ENCODE results near the gene OTUD5.

OTUD5 gene

DNA sequence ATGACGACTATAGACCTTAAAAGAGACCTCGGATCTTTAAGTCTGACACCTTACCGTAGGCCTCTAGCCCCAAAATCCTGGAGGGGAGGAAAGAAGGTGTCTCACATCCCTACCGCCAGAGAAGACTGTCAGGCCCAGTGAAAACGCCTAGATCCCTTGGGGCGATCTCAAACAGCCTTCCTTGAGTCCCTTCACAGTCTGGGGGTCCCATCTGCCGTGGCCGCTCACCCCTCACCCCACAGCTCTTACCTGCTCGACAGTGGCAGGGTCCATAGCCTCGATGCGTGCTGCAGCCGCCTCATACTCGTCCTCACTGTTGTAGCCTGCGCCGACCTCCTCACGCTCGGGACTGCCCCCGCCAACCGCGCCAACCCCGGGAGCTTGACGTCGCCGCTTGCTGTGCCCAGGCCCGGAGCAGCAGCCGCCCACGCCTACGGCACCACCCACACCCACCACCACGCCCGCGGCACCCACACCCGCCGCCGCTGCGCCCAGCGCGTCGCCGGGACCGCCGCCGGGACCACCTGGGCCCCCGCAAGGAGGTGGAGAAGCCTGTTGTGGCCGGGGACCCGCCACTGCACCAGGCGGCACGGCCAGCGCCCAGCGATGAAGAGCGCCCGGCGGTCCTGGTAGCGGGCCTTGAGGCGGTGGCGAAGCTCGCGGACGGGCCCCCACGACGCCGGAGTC, 536 bp downstream of the OTUD5 start:
- Mint-ChIP-seq H3K4me3 (peak overlapping the region; percentile 81), H3K36me3 (ENCODE audit: low read depth) (peaks cover 21% of the 10 kb centered on the region), H3K27me3 (ENCODE audit: low read depth, poor library complexity) (peaks cover 3% of the 10 kb centered on the region), H3K4me1 (peaks cover 50% of the 10 kb centered on the region), H3K27ac (no peak overlapping the region), H3K9me3 (peaks cover 46% of the 10 kb centered on the region)
- TF ChIP-seq, protein P1, sequence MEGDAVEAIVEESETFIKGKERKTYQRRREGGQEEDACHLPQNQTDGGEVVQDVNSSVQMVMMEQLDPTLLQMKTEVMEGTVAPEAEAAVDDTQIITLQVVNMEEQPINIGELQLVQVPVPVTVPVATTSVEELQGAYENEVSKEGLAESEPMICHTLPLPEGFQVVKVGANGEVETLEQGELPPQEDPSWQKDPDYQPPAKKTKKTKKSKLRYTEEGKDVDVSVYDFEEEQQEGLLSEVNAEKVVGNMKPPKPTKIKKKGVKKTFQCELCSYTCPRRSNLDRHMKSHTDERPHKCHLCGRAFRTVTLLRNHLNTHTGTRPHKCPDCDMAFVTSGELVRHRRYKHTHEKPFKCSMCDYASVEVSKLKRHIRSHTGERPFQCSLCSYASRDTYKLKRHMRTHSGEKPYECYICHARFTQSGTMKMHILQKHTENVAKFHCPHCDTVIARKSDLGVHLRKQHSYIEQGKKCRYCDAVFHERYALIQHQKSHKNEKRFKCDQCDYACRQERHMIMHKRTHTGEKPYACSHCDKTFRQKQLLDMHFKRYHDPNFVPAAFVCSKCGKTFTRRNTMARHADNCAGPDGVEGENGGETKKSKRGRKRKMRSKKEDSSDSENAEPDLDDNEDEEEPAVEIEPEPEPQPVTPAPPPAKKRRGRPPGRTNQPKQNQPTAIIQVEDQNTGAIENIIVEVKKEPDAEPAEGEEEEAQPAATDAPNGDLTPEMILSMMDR (IDR thresholded peaks at IDR 0.05) = no peak
- peak; percentile 31 for DNase-seq

DNA sequence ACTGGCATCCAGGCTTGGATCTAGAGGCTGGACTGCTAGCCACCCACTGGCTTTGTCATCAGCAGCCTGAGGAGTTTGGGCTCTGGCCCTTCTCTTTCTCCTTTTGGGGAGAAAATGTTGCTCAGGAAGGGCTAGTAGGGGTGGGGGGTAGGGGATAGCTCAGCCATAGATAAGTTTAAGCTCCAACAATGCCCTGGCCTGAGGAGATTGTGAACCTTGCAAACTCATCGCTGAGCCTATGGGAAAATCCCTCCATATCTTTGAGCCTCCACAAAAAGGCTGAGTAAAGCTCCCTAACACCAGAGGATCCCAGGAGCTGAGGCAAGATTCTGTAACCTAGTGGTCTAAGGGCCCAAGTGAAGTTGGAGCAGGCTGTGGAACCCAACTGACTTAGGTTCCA, 8.8 kb downstream of the OTUD5 start:
- Mint-ChIP-seq H3K4me1 (peaks cover 1% of the 10 kb centered on the region), H3K27ac (no peak overlapping the region), H3K4me3 (no peak overlapping the region), H3K27me3 (ENCODE audit: low read depth, poor library complexity) (peaks cover under 1% of the 10 kb centered on the region), H3K9me3 (peaks cover 17% of the 10 kb centered on the region), H3K36me3 (ENCODE audit: low read depth) (peaks cover 23% of the 10 kb centered on the region)
- TF ChIP-seq, protein P1 (IDR thresholded peaks at IDR 0.05) = no peak
- DNase-seq = no peak

DNA sequence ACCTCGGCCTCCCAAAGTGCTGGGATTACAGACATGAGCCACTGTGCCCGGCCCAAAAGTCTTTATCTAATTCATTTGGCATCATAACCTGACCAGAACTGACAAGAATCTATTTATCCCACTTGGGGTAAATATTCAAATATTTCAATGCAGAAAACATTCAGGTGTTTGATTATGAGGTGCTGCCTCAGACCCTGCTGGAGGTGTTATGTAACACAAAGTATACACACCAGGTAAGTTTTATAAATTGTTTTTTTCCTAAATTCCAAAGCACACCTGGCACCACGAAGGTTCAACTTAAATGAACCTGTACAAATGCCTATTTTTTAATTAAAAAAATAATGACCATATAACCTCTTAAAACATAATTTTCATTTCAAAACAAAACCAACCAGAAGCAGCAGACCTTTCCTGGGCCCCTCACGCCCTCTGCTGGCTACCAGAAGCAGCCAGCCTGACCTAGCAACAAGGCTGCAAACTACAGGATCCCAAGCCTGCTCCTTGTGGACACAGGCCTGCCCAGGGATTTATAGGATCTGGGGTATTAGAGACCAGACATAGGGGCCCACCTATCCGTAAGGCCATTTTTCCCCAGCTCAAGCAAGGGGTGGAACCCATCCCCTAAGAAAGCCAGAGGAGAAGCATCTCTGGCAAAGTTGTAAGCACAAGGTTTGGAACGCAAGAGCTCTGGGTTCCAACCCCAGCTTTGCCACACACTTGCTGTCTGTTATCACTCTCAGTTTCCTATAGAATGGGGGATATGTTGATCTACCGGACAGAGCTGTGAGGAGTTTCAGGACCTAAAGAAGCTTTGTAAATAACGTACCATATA, 11.7 kb downstream of the OTUD5 start:
- peaks cover 4% of the 10 kb centered on the region for H3K4me1 Mint-ChIP-seq
- peaks cover 3% of the 10 kb centered on the region for H3K27me3 Mint-ChIP-seq (ENCODE audit: low read depth, poor library complexity)
- peak; percentile 40 for DNase-seq
- H3K9me3 Mint-ChIP-seq = peaks cover 31% of the 10 kb centered on the region
- TF ChIP-seq, protein P1 (IDR thresholded peaks at IDR 0.05) = peak; percentile 64
- H3K27ac Mint-ChIP-seq = peak overlapping the region; percentile 93
- H3K4me3 Mint-ChIP-seq = no peak overlapping the region
- H3K36me3 Mint-ChIP-seq (ENCODE audit: low read depth) = peaks cover 29% of the 10 kb centered on the region

DNA sequence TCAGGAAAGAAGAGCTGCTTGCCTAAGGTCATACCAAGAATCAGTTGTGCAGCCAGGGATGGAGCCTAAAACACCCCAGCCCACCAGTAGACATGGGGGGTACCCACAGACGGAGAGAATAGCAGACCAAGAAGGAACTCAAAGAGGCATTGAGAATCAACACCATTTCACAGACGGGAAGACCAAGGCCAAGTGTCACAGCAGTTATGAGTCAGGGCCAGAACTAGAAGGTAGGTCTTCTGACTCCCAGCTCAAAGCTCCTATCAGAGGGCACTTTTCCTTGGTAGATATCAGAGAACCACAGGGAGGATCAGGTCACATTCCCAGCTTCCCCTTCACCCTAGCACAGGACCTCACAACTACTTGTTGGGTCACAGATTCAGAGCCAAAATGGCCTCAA, 14.5 kb downstream of the OTUD5 start:
- DNase-seq = no peak
- Mint-ChIP-seq H3K4me3 (no peak overlapping the region), H3K27ac (no peak overlapping the region), H3K27me3 (ENCODE audit: low read depth, poor library complexity) (peaks cover 3% of the 10 kb centered on the region), H3K36me3 (ENCODE audit: low read depth) (peaks cover 30% of the 10 kb centered on the region), H3K4me1 (peaks cover 16% of the 10 kb centered on the region), H3K9me3 (peaks cover 39% of the 10 kb centered on the region)
- TF ChIP-seq, protein P1 (IDR thresholded peaks at IDR 0.05) = no peak

DNA sequence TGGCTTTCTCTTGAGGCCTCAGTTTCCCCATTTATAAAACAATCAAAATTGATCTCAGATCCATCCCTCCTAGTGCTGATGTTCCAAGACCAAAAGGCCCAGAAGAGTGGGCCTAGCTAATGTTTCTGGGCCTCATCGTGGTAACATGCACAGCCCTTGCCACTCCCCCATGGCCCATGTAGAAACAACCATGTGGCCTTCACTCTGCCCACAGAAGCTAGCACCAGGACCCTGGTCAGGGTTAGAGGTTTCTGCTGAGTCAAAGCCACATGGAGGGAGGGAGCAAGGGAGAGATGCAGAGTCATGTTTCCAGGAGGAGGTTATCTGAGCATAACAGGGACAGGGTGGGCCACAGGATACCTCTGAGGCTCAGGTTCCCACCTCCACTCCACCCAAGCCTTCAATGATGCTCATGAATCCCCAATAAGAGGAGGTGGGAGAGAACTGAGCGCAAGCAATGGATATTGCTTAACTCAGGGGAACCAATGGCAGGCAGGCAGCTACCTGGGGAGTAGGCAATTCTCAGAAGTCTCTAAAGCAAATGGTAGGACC, 16.9 kb downstream of the OTUD5 start:
- Mint-ChIP-seq H3K4me1 (peaks cover 26% of the 10 kb centered on the region), H3K36me3 (ENCODE audit: low read depth) (peaks cover 35% of the 10 kb centered on the region), H3K9me3 (peaks cover 32% of the 10 kb centered on the region), H3K27ac (no peak overlapping the region), H3K27me3 (ENCODE audit: low read depth, poor library complexity) (peaks cover 3% of the 10 kb centered on the region), H3K4me3 (no peak overlapping the region)
- DNase-seq = no peak
- TF ChIP-seq, protein P1 (IDR thresholded peaks at IDR 0.05) = no peak
